ENCODE measurements around the gene TNNI3. TPM values are rescaled to one million over a fixed set of nuclear protein-coding genes. Genes with fewer than 3 reads are reported as not detected.

Gene TNNI3
- total RNA-seq, 1 experiment from 2014 or later, result 14.6 TPM

DNA sequence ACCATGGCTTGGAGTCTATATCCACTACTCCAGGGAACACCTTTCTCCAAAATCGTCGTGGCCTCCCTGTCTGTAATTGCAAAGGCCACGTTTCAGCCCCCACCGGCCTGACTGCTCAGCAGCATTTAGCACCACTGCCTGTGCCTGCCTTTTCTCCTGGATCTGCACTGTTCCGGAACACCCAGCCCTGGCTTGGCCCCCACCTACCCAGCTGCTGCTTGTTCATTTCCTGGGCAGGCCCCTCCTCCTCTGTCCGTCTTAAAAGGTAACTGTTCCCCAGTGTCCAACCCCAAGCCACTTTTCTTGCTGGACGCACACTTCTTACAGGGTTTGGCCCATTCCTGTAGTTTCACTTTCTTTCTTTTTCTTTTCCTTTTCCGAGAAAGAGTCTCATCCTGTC is 31.1 kb upstream of the TNNI3 start:
- TF ChIP-seq POLR2AphosphoS5 (IDR thresholded peaks at IDR 0.05; ENCODE audit: low read depth, low read length) (0 out of 2 replicates have a peak, but pooled peaks have one; percentile 42), SIN3A (IDR thresholded peaks at IDR 0.05; ENCODE audit: borderline replicate concordance, insufficient read depth, low read depth, low read length) (no peak)
- no peak overlapping the region for H3K4me3 ChIP-seq (ENCODE audit: low read depth in 2 of 2, low read length in 2 of 2)
- no peak for DNase-seq (ENCODE audit: low read depth, low spot score)
- BruUV-seq (replicated peaks), result TSS peak; percentile 20
- ChIA-PET CTCF (interaction anchor here (0.6 kb wide), 1 partner anchor 16 kb away, joined by 9 read pairs; no protein-coding TSS in a partner anchor), POLR2A (interaction anchor here (1.0 kb wide), 1 partner anchor 16 kb away, joined by 4 read pairs; no protein-coding TSS in a partner anchor)
- in situ Hi-C loops (cut with HindIII; ENCODE audit: low pct_unique_long_range_greater_than_20kb, low sequenced_read_pairs) (no loop called here), intact Hi-C loops (cut with micrococcal nuclease; ENCODE audit: unreplicated experiment) (no loop called here)
- H3K36me3 ChIP-seq (ENCODE audit: control insufficient read depth, insufficient read depth, low read length), result no peaks in the 10 kb centered on the region; the same call in 1 of the 2 replicates
- H3K4me1 ChIP-seq (ENCODE audit: control insufficient read depth, insufficient read depth, low read length), result peaks cover 12% of the 10 kb centered on the region; the same call in 1 of the 2 replicates
- no peaks in the 10 kb centered on the region for H3K27me3 ChIP-seq (ENCODE audit: control insufficient read depth, insufficient read depth, low read length)
- H3K9me3 ChIP-seq (ENCODE audit: control insufficient read depth, insufficient read depth, low read depth, low read length), result no peaks in the 10 kb centered on the region
- H3K27ac ChIP-seq (ENCODE audit: low read length), result peak overlapping the region; percentile 78
- ATAC-seq, result peak; percentile 56

DNA sequence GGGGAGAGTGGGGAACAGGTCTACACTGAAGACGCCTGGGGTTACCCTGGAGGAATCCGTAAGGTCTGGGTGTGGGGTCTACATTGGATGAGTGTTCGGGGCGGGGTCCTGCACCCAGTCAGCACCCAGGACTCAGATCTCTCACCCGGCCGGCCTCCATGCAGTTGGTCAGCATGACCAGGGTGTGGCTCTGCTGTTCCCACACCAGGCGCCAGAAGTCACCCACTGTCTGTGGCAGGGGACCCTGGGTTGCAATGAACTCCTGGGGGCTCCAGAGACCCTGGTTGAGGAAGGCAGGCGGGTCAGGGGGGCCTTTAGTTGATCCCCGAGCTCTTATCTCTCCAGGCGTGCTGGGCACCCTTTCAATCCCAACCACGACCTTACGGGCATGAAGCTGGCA is 28.5 kb upstream of the TNNI3 start:
- Histone ChIP-seq H3K9me3 (ENCODE audit: control insufficient read depth, insufficient read depth, low read depth, low read length) (no peaks in the 10 kb centered on the region), H3K4me3 (ENCODE audit: low read depth in 2 of 2, low read length in 2 of 2) (no peak overlapping the region), H3K36me3 (ENCODE audit: control insufficient read depth, insufficient read depth, low read length) (no peaks in the 10 kb centered on the region), H3K27me3 (ENCODE audit: control insufficient read depth, insufficient read depth, low read length) (no peaks in the 10 kb centered on the region), H3K27ac (ENCODE audit: low read length) (no peak overlapping the region), H3K4me1 (ENCODE audit: control insufficient read depth, insufficient read depth, low read length) (peaks cover 12% of the 10 kb centered on the region; the same call in 1 of the 2 replicates)
- in situ Hi-C loops (cut with HindIII; ENCODE audit: low pct_unique_long_range_greater_than_20kb, low sequenced_read_pairs), result no loop called here
- ATAC-seq, result no peak
- ChIA-PET POLR2A (no interaction called here), CTCF (no interaction called here)
- no TSS peak for BruUV-seq (replicated peaks)
- no peak for DNase-seq (ENCODE audit: low read depth, low spot score)
- TF ChIP-seq POLR2AphosphoS5 (IDR thresholded peaks at IDR 0.05; ENCODE audit: low read depth, low read length), result no peak
- TF ChIP-seq, protein P1, sequence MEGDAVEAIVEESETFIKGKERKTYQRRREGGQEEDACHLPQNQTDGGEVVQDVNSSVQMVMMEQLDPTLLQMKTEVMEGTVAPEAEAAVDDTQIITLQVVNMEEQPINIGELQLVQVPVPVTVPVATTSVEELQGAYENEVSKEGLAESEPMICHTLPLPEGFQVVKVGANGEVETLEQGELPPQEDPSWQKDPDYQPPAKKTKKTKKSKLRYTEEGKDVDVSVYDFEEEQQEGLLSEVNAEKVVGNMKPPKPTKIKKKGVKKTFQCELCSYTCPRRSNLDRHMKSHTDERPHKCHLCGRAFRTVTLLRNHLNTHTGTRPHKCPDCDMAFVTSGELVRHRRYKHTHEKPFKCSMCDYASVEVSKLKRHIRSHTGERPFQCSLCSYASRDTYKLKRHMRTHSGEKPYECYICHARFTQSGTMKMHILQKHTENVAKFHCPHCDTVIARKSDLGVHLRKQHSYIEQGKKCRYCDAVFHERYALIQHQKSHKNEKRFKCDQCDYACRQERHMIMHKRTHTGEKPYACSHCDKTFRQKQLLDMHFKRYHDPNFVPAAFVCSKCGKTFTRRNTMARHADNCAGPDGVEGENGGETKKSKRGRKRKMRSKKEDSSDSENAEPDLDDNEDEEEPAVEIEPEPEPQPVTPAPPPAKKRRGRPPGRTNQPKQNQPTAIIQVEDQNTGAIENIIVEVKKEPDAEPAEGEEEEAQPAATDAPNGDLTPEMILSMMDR (IDR thresholded peaks at IDR 0.05), result no peak
- TF ChIP-seq SIN3A (IDR thresholded peaks at IDR 0.05; ENCODE audit: borderline replicate concordance, insufficient read depth, low read depth, low read length), result no peak
- no peak for TF ChIP-seq TCF7L2 (IDR thresholded peaks at IDR 0.05; ENCODE audit: low read depth, low read length)
- TF ChIP-seq, protein P2, sequence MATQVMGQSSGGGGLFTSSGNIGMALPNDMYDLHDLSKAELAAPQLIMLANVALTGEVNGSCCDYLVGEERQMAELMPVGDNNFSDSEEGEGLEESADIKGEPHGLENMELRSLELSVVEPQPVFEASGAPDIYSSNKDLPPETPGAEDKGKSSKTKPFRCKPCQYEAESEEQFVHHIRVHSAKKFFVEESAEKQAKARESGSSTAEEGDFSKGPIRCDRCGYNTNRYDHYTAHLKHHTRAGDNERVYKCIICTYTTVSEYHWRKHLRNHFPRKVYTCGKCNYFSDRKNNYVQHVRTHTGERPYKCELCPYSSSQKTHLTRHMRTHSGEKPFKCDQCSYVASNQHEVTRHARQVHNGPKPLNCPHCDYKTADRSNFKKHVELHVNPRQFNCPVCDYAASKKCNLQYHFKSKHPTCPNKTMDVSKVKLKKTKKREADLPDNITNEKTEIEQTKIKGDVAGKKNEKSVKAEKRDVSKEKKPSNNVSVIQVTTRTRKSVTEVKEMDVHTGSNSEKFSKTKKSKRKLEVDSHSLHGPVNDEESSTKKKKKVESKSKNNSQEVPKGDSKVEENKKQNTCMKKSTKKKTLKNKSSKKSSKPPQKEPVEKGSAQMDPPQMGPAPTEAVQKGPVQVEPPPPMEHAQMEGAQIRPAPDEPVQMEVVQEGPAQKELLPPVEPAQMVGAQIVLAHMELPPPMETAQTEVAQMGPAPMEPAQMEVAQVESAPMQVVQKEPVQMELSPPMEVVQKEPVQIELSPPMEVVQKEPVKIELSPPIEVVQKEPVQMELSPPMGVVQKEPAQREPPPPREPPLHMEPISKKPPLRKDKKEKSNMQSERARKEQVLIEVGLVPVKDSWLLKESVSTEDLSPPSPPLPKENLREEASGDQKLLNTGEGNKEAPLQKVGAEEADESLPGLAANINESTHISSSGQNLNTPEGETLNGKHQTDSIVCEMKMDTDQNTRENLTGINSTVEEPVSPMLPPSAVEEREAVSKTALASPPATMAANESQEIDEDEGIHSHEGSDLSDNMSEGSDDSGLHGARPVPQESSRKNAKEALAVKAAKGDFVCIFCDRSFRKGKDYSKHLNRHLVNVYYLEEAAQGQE (IDR thresholded peaks at IDR 0.05; ENCODE audit: insufficient read depth in 1 of 2, low read depth in 2 of 2, low read length in 1 of 2), result no peak
- intact Hi-C loops (cut with micrococcal nuclease; ENCODE audit: unreplicated experiment), result no loop called here

- no TSS peak for BruUV-seq (replicated peaks)
- TF ChIP-seq, protein P2 (IDR thresholded peaks at IDR 0.05; ENCODE audit: insufficient read depth in 1 of 2, low read depth in 2 of 2, low read length in 1 of 2), result no peak
- TF ChIP-seq TCF7L2 (IDR thresholded peaks at IDR 0.05; ENCODE audit: low read depth, low read length) (no peak), POLR2AphosphoS5 (IDR thresholded peaks at IDR 0.05; ENCODE audit: low read depth, low read length) (no peak), SIN3A (IDR thresholded peaks at IDR 0.05; ENCODE audit: borderline replicate concordance, insufficient read depth, low read depth, low read length) (no peak)
- TF ChIP-seq, protein P1 (IDR thresholded peaks at IDR 0.05), result no peak
- Histone ChIP-seq H3K9me3 (ENCODE audit: control insufficient read depth, insufficient read depth, low read depth, low read length) (no peaks in the 10 kb centered on the region), H3K4me1 (ENCODE audit: control insufficient read depth, insufficient read depth, low read length) (no peaks in the 10 kb centered on the region), H3K27me3 (ENCODE audit: control insufficient read depth, insufficient read depth, low read length) (no peaks in the 10 kb centered on the region), H3K27ac (ENCODE audit: low read length) (no peak overlapping the region), H3K36me3 (ENCODE audit: control insufficient read depth, insufficient read depth, low read length) (no peaks in the 10 kb centered on the region), H3K4me3 (ENCODE audit: low read depth in 2 of 2, low read length in 2 of 2) (no peak overlapping the region)
- intact Hi-C loops (cut with micrococcal nuclease; ENCODE audit: unreplicated experiment), result no loop called here
- DNase-seq (ENCODE audit: low read depth, low spot score), result no peak
- in situ Hi-C loops (cut with HindIII; ENCODE audit: low pct_unique_long_range_greater_than_20kb, low sequenced_read_pairs), result no loop called here
- ChIA-PET CTCF (no interaction called here), POLR2A (no interaction called here)
- no peak for ATAC-seq
Observed at GRCh38 chr19:55181740-55182139, 24.2 kb upstream of the TNNI3 start.

Measured in Panc1 (cell line).